GM19328 (cell line): Measurements from ENCODE around the gene DBN1.

Source experiments
- ATAC-seq: cut with Tn5 transposase; IDR thresholded peaks from one replicate; pipeline ENCODE4 v1.9.1; 2021; ENCODE audit warnings: mild to moderate bottlenecking, moderate library complexity; ENCODE audit not compliant: unreplicated experiment

Gene DBN1

DNA sequence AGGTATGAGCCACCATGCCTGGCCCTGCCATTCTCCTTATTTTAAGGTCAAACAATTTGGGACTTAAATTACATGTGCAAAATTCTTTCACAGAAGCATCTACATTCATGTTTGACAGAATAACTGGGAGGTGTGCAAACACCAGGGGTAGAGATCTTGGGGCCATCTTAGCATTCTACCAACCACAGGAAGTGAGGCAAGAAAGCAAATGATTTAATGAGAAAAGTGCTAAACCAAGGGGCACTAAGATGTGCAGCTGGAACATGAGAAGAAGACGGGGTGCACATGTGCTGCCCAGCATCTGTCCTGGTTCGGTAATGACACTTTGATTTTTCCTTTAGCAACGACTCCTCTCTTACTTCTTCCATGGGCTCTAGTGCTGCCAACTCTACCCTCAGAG is 62.9 kb downstream of the DBN1 start:
- no peak for ATAC-seq

- ATAC-seq, result no peak
These were observed 64.2 kb downstream of the DBN1 start, which contains the start of gene F12 for GRCh38 chr5:177409043-177409801. Gene F12 (minus strand): TSS chr5:177409564. CDS start chr5:177409527, 37 bp downstream.
